GM10248 (cell line): ENCODE results near the gene SMURF2.

Experiments
- CTCF ChIA-PET: fragments of 300-600 bp; sonication (Branson Sonifier 250); formaldehyde crosslinking; extraction: SDS; loops from one replicate; lab custom pipeline; 2021; ENCODE audit warnings: antibody characterized with exemption; lab: Yijun Ruan, JAX
- POLR2A ChIA-PET: fragments of 350-650 bp; sonication (Branson Sonifier 250); formaldehyde crosslinking; extraction: SDS; loops from one replicate; lab custom pipeline; 2020; ENCODE audit warnings: antibody characterized with exemption; lab: Yijun Ruan, JAX
- DNase-seq: peaks from one replicate; pipeline ENCODE4 v3.0.0; 2012; ENCODE audit errors: extremely low spot score
- CTCF ChIP-seq: IDR thresholded peaks from 2 replicates; pipeline ENCODE4 v1.5.1; 2012; ENCODE audit warnings: mild to moderate bottlenecking, low read depth; ENCODE audit errors: extremely low read depth, missing control alignments, control extremely low read depth

SMURF2 gene

GRCh38 chr17:64598672-64599071 is 63.4 kb downstream of the SMURF2 start:
- ChIA-PET CTCF (interaction anchor here (1.2 to 2.2 kb wide), 5 partner anchors 16 to 680 kb away, joined by 3 to 8 read pairs (median 4); partner anchors contain the start of gene GH1), POLR2A (no interaction called here)
- no peak for TF ChIP-seq CTCF
- DNase-seq, result no peak

GRCh38 chr17:64596988-64597387 is 65.1 kb downstream of the SMURF2 start:
- no peak for TF ChIP-seq CTCF
- DNase-seq, result no peak
- ChIA-PET CTCF (interaction anchor here (1.2 to 2.0 kb wide), 3 partner anchors 14 to 34 kb away, joined by 3 to 8 read pairs (median 3); no protein-coding TSS in a partner anchor), POLR2A (no interaction called here)

DNA sequence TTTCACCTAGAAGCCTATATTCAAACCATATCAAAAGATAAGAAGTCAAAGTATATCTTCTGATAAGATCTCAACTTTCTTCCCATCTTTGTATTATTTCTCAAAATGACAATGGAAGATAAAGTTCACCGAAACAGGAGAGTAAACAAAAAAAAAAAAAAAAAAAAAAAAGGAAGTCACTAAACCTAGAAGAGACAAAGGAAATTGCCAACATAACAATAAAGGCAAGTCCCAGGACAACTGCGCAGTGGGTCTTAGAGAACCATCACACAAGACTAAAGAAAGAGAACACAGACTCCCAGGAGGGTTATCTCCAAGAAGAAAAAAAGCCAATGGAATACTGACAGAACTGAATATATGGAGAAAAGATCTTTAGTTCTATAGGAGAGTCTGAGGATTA is 65.7 kb downstream of the SMURF2 start:
- ChIA-PET CTCF (interaction anchor here (1.2 to 2.0 kb wide), 3 partner anchors 14 to 34 kb away, joined by 3 to 8 read pairs (median 3); no protein-coding TSS in a partner anchor), POLR2A (no interaction called here)
- DNase-seq, result no peak
- TF ChIP-seq CTCF, result no peak

DNA sequence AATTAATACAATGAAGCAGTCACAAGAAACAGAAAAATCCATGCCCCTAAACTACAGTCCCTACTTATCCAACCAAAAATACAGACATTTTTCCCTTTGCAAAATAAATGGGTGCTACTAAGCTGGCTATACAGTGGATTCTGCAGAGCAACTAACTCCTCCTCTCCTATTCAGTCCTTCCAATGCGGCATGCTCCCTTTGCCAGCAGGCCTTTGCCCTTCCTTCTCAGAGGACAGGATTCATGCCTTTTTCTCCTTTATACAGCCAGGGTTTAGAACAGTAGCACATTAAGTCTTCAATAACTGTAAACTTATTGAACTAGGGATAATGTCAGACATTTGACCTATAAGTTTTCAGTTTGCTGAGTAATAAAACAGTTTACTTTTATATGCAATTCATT is 70.2 kb downstream of the SMURF2 start:
- TF ChIP-seq CTCF, result no peak
- ChIA-PET POLR2A (no interaction called here), CTCF (interaction anchor here (1.1 to 1.4 kb wide), 2 partner anchors 13 to 23 kb away, joined by 3 to 4 read pairs; no protein-coding TSS in a partner anchor)
- DNase-seq, result no peak

DNA sequence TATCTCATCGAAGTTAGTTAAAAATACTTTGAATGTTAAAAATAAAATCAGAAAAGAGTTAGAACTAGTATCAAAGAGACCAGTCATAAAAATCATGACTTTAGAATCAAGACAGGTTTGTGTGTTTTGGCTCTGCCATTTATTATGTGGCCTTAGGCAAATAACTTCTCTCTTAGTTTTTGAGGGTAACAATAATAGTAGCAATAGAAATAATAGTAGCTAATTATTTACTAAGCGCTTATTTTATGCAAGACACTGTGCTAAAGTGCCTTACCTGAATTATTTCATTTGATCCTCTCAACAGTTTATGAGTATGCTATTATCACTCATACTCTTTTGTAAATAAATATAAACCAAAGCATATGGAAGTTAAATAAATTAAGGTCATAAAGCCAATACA is 77.0 kb downstream of the SMURF2 start:
- CTCF ChIA-PET, result no interaction called here
- no peak for DNase-seq
- TF ChIP-seq CTCF, result no peak
- POLR2A ChIA-PET, result no interaction called here

DNA sequence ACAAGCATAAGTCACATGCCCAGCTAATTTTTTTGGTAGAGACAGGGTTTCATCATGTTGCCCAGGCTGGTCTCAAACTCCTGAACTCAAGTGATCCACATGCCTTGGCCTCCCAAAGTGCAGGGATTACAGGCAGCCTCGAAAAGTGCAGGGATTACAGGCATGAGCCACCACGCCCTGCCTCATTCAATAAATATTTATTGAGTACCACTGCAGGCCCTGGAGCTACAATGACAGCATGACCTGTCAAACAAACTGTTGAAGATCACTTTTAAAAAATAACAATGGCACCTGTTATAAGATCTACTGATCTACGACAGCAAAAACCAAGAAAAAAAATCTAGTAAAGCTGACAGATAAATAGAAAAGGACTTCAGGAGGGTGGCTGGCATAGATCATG is 79.1 kb downstream of the SMURF2 start:
- CTCF ChIA-PET, result interaction anchor here (1.2 to 2.4 kb wide), 3 partner anchors 9 to 21 kb away, joined by 3 to 15 read pairs (median 8); no protein-coding TSS in a partner anchor
- no peak for DNase-seq
- POLR2A ChIA-PET, result no interaction called here
- TF ChIP-seq CTCF, result no peak
